ENCODE data around the gene NFATC2. TPM values are rescaled to one million over a fixed set of nuclear protein-coding genes. Genes with fewer than 3 reads are reported as not detected.

Gene NFATC2
- total and polyA plus RNA-seq, 2 experiments from 2014 or later = 4.9 to 8.3 TPM

- Histone ChIP-seq H3K36me3 (replicated peaks; ENCODE audit: insufficient read depth, low read depth) (no peaks in the 10 kb centered on the region), H3K4me1 (ENCODE audit: insufficient read depth) (no peaks in the 10 kb centered on the region), H3K27ac (no peak overlapping the region), H3K9me3 (ENCODE audit: low read depth) (no peaks in the 10 kb centered on the region), H3K79me2 (no peaks in the 10 kb centered on the region), H4K20me1 (ENCODE audit: insufficient read depth, poor library complexity, severe bottlenecking) (peaks cover 2% of the 10 kb centered on the region), H3K27me3 (no peaks in the 10 kb centered on the region), H3K4me2 (no peak overlapping the region), H2AFZ (no peak overlapping the region), H3K4me3 (no peak overlapping the region), H3K9me2 (replicated peaks; ENCODE audit: insufficient read depth) (no peaks in the 10 kb centered on the region)
- TF ChIP-seq CTCF (IDR thresholded peaks at IDR 0.05; ENCODE audit: poor library complexity) (no peak), EZH2phosphoT487 (IDR thresholded peaks at IDR 0.05; ENCODE audit: low read depth, severe bottlenecking, unreplicated experiment) (no peak), EZH2 (IDR thresholded peaks at IDR 0.05; ENCODE audit: borderline replicate concordance) (no peak)
- DNase-seq (ENCODE audit: low spot score) = no peak
- 95% methylated on average over 1 of the region's 1 CpG for WGBS (ENCODE audit: low lambda C conversion rate, missing lambda C conversion rate)
Observed at GRCh38 chr20:51509208-51509607, 33.3 kb downstream of the NFATC2 start.

- no peak for TF ChIP-seq EZH2phosphoT487 (IDR thresholded peaks at IDR 0.05; ENCODE audit: low read depth, severe bottlenecking, unreplicated experiment)
- no peak for TF ChIP-seq CTCF (IDR thresholded peaks at IDR 0.05; ENCODE audit: poor library complexity)
- TF ChIP-seq EZH2 (IDR thresholded peaks at IDR 0.05; ENCODE audit: borderline replicate concordance) = no peak
- DNase-seq (ENCODE audit: low spot score) = no peak
- Histone ChIP-seq H3K27me3 (no peaks in the 10 kb centered on the region), H3K79me2 (no peaks in the 10 kb centered on the region), H3K4me2 (no peak overlapping the region), H3K9me3 (ENCODE audit: low read depth) (no peaks in the 10 kb centered on the region), H4K20me1 (ENCODE audit: insufficient read depth, poor library complexity, severe bottlenecking) (peaks cover 2% of the 10 kb centered on the region), H2AFZ (no peak overlapping the region), H3K36me3 (replicated peaks; ENCODE audit: insufficient read depth, low read depth) (no peaks in the 10 kb centered on the region), H3K27ac (no peak overlapping the region), H3K4me3 (no peak overlapping the region), H3K9me2 (replicated peaks; ENCODE audit: insufficient read depth) (no peaks in the 10 kb centered on the region), H3K4me1 (ENCODE audit: insufficient read depth) (no peaks in the 10 kb centered on the region)
- 82% methylated on average over 7 of the region's 7 CpGs for WGBS (ENCODE audit: low lambda C conversion rate, missing lambda C conversion rate)
Observed at GRCh38 chr20:51508780-51509179, 33.7 kb downstream of the NFATC2 start.

- no peaks in the 10 kb centered on the region for H3K9me2 ChIP-seq (replicated peaks; ENCODE audit: insufficient read depth)
- H3K4me1 ChIP-seq (ENCODE audit: insufficient read depth) = no peaks in the 10 kb centered on the region
- 94% methylated on average over 16 of the region's 17 CpGs for WGBS (ENCODE audit: low lambda C conversion rate, missing lambda C conversion rate)
- peaks cover 2% of the 10 kb centered on the region for H4K20me1 ChIP-seq (ENCODE audit: insufficient read depth, poor library complexity, severe bottlenecking)
- H3K27ac ChIP-seq = no peak overlapping the region
- TF ChIP-seq EZH2phosphoT487 (IDR thresholded peaks at IDR 0.05; ENCODE audit: low read depth, severe bottlenecking, unreplicated experiment) (no peak), EZH2 (IDR thresholded peaks at IDR 0.05; ENCODE audit: borderline replicate concordance) (no peak), CTCF (IDR thresholded peaks at IDR 0.05; ENCODE audit: poor library complexity) (no peak)
- no peaks in the 10 kb centered on the region for H3K79me2 ChIP-seq
- no peak overlapping the region for H2AFZ ChIP-seq
- H3K36me3 ChIP-seq (replicated peaks; ENCODE audit: insufficient read depth, low read depth) = no peaks in the 10 kb centered on the region
- DNase-seq (ENCODE audit: low spot score) = no peak
- no peaks in the 10 kb centered on the region for H3K27me3 ChIP-seq
- no peaks in the 10 kb centered on the region for H3K9me3 ChIP-seq (ENCODE audit: low read depth)
- H3K4me3 ChIP-seq = no peak overlapping the region
- no peak overlapping the region for H3K4me2 ChIP-seq
Observed at GRCh38 chr20:51508158-51508557, 34.4 kb downstream of the NFATC2 start.
